ENCODE data around the gene RNF157. TPM values are rescaled to one million over a fixed set of nuclear protein-coding genes. Genes with fewer than 3 reads are reported as not detected.

RNF157 gene
- total and polyA plus RNA-seq, 9 of the 15 experiments (the other 6 are each of a cell fraction or from before 2014, with no cell fraction given) = 8.1 to 31.7 (median 20.8) TPM

GRCh38 chr17:76184290-76184689, 56.0 kb downstream of the RNF157 start:
- intact Hi-C loops (cut with micrococcal nuclease) = loop anchor here (5.0 kb wide), 3 partner anchors 53 to 83 kb away; partner anchors contain the start of gene UBALD2
- TF ChIP-seq IRF9 (tag; IDR thresholded peaks at IDR 0.05) (no peak), EHMT2 (IDR thresholded peaks at IDR 0.05) (no peak), BRF2 (IDR thresholded peaks at IDR 0.05; ENCODE audit: borderline replicate concordance, insufficient read depth, insufficient read length) (no peak), PREB (CRISPR knock-in tag; IDR thresholded peaks at IDR 0.05) (no peak), TCF15 (CRISPR knock-in tag; IDR thresholded peaks at IDR 0.05) (no peak), FOXM1 (IDR thresholded peaks at IDR 0.05; ENCODE audit: low read depth) (no peak), FOXM1 (CRISPR knock-in tag; IDR thresholded peaks at IDR 0.05; ENCODE audit: low read depth) (no peak), EGR1 (conservative IDR thresholded peaks at IDR 0.05) (no peak), ZNF707 (CRISPR knock-in tag; conservative IDR thresholded peaks at IDR 0.05) (no peak), NONO (IDR thresholded peaks at IDR 0.05; ENCODE audit: low read depth in 2 of 2, low read length in 1 of 2) (no peak), IFI16 (CRISPR knock-in tag; IDR thresholded peaks at IDR 0.05) (no peak), SMAD2 (IDR thresholded peaks at IDR 0.05; ENCODE audit: low read depth, low read length) (no peak), BACH1 (tag; IDR thresholded peaks at IDR 0.05) (no peak), SOX6 (IDR thresholded peaks at IDR 0.05) (no peak), KDM4B (IDR thresholded peaks at IDR 0.05; ENCODE audit: borderline replicate concordance in 2 of 2, low read depth in 1 of 2) (no peak), YY1 (IDR thresholded peaks at IDR 0.05; ENCODE audit: borderline replicate concordance in 1 of 3, control insufficient read depth in 1 of 3, extremely low read depth in 1 of 3, insufficient read depth in 3 of 3, insufficient read length in 1 of 3, insufficient replicate concordance in 2 of 3, low read depth in 1 of 3, low read length in 2 of 3) (no peak), TCFL5 (CRISPR knock-in tag; conservative IDR thresholded peaks at IDR 0.05) (no peak), ZNF644 (tag; IDR thresholded peaks at IDR 0.05; ENCODE audit: low read depth) (no peak), JUND (IDR thresholded peaks at IDR 0.05; ENCODE audit: borderline replicate concordance, low read depth, low read length) (no peak), JUND (tag; IDR thresholded peaks at IDR 0.05; ENCODE audit: borderline replicate concordance, low read depth, low read length) (no peak)

More at GRCh38 chr17:76184290-76184689, 56.0 kb downstream of the RNF157 start:
- ATAC-seq (no peak), DNase-seq (ENCODE audit: extremely low read depth in 1 of 4, low spot score in 3 of 4) (no peak), FAIRE-seq (no peak)
- H2AFZ ChIP-seq (ENCODE audit: low read depth, low read length) = no peak overlapping the region
- H3K27ac ChIP-seq (ENCODE audit: extremely low read depth, low read depth, low read length) = no peak overlapping the region
- BruUV-seq (replicated peaks) = no TSS peak
- H3K79me2 ChIP-seq (ENCODE audit: control insufficient read depth, insufficient read depth, low read length) = 0 out of 3 replicates have a peak, but pooled peaks cover 12% of the 10 kb centered on the region
- CTCF ChIA-PET (ENCODE audit: low intra/inter-chr PET ratio) = no interaction called here
- H3K36me3 ChIP-seq (ENCODE audit: control insufficient read depth, insufficient read depth, low read length) = peaks cover 14% of the 10 kb centered on the region; the same call in 1 of the 3 replicates
- peaks cover 3% of the 10 kb centered on the region for H3K9me1 ChIP-seq (ENCODE audit: control insufficient read depth, insufficient read depth, low read length)
- in situ Hi-C loops (cut with MboI) = no loop called here
- H3K4me1 ChIP-seq (replicated peaks in 1 of 2; ENCODE audit: control insufficient read depth in 2 of 2, insufficient read depth in 2 of 2, low read length in 2 of 2) = peaks cover 8 to 39% of the 10 kb centered on the region in 2 experiments
- no peaks in the 10 kb centered on the region for H3K9me3 ChIP-seq (replicated peaks; ENCODE audit: control insufficient read depth, insufficient read depth, low read depth, low read length)
- H3K4me3 ChIP-seq = no peak overlapping the region
- no peak overlapping the region for H3K4me2 ChIP-seq (ENCODE audit: insufficient read depth, low read length)
- no peaks in the 10 kb centered on the region for H4K20me1 ChIP-seq (replicated peaks; ENCODE audit: control insufficient read depth, insufficient read depth, low read length)
- H3K9ac ChIP-seq (ENCODE audit: insufficient read depth in 1 of 2, low read depth in 2 of 2, low read length in 2 of 2) = no peak overlapping the region
- no peaks in the 10 kb centered on the region for H3K27me3 ChIP-seq (ENCODE audit: control insufficient read depth in 2 of 2, insufficient read depth in 2 of 2, low read length in 2 of 2)
- POLR2A ChIA-PET = interaction anchor here (0.6 to 1.1 kb wide), 4 partner anchors 8 to 89 kb away, joined by 3 to 4 read pairs (median 4); no protein-coding TSS in a partner anchor
- 57% methylated on average over 2 of the region's 2 CpGs for WGBS (ENCODE audit: insufficient coverage, low coverage, missing lambda C conversion rate)
